ENCODE data around the gene TEX13D.
"Not testable (repeated sequence)": the region's sequence is repeated elsewhere in the genome, so short reads cannot be mapped to it uniquely, and the experiment has no call there.

TEX13D gene

GRCh38 chrX:124332481-124333424 is at the start of gene TEX13D:
TSS of gene TEX13D (plus strand) at chrX:124332660. CDS start at chrX:124332918, 258 bp downstream.
- FAIRE-seq: no peak

DNA sequence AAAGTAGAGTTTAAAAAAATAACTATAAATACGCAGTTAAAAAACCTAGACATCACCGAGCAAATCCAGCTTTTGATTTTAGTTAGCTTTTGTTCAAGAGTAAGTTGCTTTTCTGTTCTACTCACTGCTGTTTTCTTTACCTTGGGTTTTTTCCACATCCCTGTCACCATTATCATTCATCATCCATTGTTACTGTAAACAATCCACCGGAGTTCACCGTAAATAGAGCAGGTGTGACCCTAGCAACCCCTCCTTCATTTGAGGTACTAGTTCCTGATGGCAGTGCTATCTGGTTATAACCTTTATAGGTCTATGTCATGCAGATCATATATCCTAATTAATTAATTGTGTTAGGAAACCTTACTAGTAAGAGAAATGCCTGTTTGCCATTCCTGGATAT is 43.0 kb upstream of the TEX13D start:
- no peak for FAIRE-seq

DNA sequence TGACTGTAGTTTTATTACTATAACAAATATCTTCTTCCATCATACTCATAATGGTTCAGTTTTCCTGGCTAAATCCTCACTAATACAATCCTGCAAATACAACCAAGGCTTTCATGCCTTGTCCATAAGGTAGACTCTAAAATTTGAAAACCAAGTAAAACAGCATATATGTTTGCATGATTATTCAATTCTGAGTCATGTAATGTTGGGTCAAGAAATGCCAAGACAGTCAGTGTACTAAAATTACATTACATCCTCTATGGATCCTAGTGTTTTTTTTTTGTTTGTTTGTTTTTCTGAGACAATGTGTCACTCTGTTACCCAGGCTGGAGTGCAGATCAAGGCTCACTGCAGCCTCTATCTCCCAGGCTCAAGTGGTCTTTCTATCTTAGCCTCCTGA is 38.6 kb upstream of the TEX13D start:
- no peak for FAIRE-seq

- not testable (repeated sequence) for FAIRE-seq
These were observed 33.1 kb upstream of the TEX13D start for GRCh38 chrX:124299323-124299722.

- FAIRE-seq: no peak
These were observed 32.1 kb upstream of the TEX13D start for GRCh38 chrX:124300405-124300804.

- no peak for FAIRE-seq
These were observed 25.1 kb upstream of the TEX13D start for GRCh38 chrX:124307253-124307907.

GRCh38 chrX:124325732-124326131 is 6.7 kb upstream of the TEX13D start:
- FAIRE-seq: no peak

DNA sequence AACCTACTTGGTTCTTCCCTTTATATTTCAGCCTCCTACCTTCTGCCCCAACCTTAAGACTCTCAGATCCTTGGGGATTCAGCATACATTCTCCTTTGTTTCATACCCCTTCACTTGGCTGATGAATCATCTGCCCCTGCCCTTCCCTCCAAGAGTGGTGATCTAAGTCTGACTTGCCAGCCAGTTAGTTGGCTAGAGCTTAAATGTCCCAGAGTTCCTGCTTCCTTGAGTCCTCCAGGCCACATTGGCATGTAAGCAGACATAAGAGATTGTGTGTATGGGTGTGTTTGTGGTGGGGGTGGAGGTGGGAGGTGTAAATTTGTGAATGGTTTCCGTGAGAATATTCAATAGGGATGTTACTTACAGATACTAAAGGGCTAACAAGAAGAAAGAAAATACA is 3.7 kb upstream of the TEX13D start:
- no peak for FAIRE-seq

- FAIRE-seq: no peak
These were observed 1.4 kb downstream of the TEX13D start for GRCh38 chrX:124333862-124334261.

DNA sequence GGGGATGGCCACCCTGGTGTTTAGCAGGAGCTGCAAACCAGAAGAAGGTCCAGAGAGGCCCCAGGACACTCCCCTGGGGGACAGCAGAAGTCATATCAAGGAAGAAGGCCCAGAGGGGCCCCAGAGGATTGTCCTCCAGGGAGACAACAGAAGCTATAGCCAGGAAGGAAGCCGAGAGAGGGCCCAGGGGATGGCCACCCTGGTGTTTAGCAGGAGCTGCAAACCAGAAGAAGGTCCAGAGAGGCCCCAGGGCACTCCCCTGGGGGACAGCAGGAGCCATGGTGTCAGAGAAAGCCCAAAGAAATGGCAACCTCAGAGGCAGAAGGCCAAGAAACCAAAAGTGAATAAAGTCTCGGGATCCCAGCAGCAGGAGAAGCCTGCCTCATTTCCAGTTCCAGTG is 2.1 kb downstream of the TEX13D start:
- FAIRE-seq: not testable (repeated sequence)

DNA sequence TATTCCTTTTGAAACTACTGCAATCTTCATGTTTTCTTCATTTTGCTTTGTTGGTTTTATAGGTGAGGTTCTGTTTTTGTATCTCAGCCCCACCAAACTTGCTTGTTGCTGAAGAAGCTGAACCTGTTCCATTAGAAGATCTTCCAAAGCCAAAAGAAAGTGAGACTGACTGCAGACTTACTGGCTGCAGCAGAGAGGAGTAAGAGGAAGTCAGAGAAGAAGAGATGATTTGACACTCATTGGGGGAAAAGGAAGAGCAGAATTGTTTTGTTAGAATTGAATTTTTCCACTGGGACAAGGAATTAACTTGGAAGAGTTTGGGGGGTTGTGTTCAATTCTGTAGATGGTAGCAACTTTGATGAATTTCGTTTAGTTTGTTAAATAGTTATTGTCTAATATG is 3.1 kb downstream of the TEX13D start:
- FAIRE-seq: no peak

- FAIRE-seq: no peak
These were observed 5.5 kb downstream of the TEX13D start for GRCh38 chrX:124337916-124338315.

DNA sequence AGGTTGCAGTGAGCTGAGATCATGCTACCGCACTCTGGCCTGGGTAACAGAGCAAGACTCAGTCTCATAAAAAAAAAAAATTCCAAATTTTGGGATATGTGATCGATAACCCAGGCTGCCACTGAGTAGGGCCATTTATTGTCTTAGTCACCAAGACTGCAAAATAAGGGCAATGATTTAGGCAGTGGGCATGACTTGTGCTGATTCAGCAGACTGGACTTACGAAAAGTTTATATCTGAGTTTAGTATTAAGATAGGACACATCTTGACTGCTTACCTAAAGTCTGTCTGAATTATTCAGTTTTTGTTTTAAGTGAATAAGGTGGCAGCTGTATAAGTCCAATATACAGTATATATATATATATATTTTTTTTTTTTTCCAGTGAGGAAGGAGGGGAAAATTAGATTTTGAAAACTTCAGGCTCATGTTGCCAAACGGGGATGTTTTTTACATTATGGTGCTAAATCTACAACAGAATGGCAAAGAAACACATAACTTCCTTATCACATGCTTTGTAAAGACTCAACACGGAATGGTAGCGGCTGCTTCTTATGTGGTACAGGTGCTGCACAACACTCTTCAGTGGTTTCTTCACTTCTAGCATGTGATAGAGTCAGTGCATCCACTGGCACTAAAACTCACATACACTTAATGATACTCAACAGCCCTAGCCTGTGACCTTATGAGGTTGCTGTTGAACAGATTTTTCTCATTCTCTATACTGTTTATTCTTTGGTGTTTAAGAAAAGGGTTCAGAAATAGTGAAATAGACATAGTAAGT is 6.5 kb downstream of the TEX13D start:
- FAIRE-seq: no peak

DNA sequence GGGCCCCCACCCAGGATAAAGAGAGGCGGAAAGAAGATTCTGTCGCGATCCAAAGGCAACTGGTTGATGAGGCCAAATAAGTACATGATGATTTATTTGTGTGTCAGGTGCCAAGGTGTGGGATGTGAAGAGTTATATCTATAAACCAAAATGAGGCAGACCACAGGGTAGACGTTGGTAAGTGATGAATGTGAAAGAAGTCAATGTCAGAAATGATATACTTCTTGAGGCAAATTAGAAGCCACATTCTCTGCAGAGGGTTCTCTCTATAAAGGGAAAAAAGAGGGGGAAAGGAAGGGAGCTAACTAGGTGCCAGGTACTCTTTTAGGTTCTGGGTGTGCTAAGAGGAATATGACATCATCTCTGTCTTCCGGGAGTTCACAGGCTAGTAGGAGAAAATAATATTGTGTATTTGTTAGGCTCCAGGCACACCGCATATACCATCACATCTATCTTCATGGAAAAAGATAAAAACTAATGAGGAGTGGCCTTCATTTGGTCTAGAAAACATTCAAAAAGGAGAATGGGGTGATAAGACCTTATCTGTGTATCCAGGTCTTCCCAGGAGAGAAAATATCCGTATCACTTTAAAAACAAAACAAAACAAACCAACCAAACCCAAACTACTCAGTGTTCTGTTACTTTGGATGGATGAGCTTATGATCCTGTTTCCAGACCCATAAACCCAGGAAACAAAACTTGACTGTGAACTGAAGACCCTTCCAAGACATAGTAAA is 9.1 kb downstream of the TEX13D start:
- no peak for FAIRE-seq

DNA sequence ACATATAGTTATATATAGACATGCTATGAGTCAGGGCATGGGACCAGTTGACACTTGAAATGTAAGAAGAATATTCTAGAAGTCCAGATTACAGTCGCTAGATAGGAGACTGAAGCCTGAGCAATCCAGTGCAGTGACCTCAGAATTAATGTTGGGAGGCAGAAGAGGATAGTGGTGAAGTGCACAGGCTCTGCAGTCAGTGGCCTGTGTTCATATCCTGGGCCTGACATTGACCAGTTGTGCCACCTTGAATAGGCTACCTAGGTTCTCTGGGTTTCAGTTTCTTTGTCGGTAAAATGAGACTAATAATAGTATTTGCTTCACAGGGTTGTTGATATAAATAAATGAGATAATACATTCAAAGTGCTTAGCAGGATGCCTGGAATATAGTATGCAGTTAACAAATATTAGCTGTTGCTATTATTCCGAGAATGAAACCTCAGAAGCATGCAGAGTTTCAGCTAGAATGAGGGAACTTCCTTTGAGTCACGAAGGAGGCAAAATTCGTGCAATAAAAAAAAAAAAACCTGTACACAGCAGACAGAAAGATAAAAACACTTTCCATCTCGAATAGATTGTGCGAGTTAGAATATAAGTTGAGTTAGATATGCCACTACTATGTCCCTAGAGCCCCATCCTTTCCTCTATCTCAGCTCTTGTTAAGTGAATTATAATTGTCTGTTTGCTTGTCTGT is 9.9 kb downstream of the TEX13D start:
- no peak for FAIRE-seq

GRCh38 chrX:124343016-124343415 is 10.6 kb downstream of the TEX13D start:
- FAIRE-seq: no peak

DNA sequence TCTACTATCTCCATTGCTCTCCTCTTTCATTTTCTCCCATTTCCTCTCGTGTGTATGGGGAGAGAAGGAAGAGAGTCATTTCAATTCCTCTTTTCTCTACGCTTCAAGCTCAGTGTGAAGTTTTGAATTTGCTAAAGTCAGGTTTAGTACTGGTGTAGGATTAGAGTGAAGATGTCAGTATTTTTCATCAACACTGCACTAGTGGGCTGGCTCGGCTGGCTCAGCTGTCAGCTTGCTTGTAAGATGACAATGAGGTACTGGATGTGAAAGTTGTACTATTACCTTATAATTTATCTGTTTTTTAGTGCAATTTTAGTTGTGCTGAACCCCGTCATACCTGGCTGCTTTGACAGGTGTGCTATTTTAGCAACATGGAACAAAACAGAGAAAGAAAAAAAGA is 11.8 kb downstream of the TEX13D start:
- no peak for FAIRE-seq

GRCh38 chrX:124346117-124346876 is 13.8 kb downstream of the TEX13D start, which contains the start of gene SH2D1A:
TSS of gene SH2D1A (plus strand) at chrX:124346563. CDS start at chrX:124346643, 80 bp downstream.
- no peak for FAIRE-seq

GRCh38 chrX:124346877-124347241 is 14.4 kb downstream of the TEX13D start:
- FAIRE-seq: no peak

DNA sequence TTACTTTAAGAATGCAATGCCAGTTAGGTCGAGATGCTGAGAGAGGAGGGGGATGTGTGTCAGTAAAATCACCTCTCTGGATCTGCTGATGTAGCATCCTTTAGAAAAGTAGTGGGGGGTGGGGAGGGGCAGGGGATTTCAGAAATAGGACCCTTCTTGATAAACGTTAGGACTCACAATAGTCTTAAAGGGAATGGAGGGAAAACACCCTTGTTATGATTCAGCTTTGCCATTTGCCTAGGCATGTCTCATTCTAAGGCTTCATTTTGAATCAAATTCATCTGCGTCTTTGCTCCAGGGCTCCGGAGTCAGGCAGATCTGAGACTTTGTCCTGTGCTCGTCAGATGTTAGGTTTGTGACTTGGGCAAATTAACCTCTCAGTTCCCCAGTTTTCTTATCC is 14.8 kb downstream of the TEX13D start:
- no peak for FAIRE-seq

GRCh38 chrX:124348182-124348581 is 15.7 kb downstream of the TEX13D start:
- FAIRE-seq: no peak

All from TTC549 (cell line).